IPS-20b (cell line): ENCODE measurements around the gene C22orf31.

Experiments
- H3K27ac ChIP-seq: one replicate; pipeline ENCODE4 v1.5.1; 2013; ENCODE audit warnings: low read length
- H3K27me3 ChIP-seq: 2 replicates; pipeline ENCODE4 v1.6.1; 2013; ENCODE audit warnings: mild to moderate bottlenecking, low read length, inconsistent platforms; ENCODE audit not compliant: insufficient read depth
- H3K36me3 ChIP-seq: 2 replicates; pipeline ENCODE4 v1.6.1; 2013; ENCODE audit warnings: low read depth, mild to moderate bottlenecking, inconsistent platforms, low read length, moderate library complexity; ENCODE audit not compliant: insufficient read depth
- H3K4me1 ChIP-seq: 2 replicates; pipeline ENCODE4 v1.6.1; 2013; ENCODE audit warnings: mild to moderate bottlenecking, control low read depth, inconsistent platforms, low read length, moderate library complexity; ENCODE audit not compliant: insufficient read depth
- H3K4me3 ChIP-seq: 2 replicates; pipeline ENCODE4 v1.5.1; 2013; ENCODE audit warnings: mild to moderate bottlenecking, low read length, inconsistent platforms
- H3K9ac ChIP-seq: 2 replicates; pipeline ENCODE4 v1.6.1; 2013; ENCODE audit warnings: low read depth, mild to moderate bottlenecking, inconsistent platforms, low read length, moderate library complexity
- H3K9me3 ChIP-seq: 2 replicates; pipeline ENCODE4 v1.6.1; 2013; ENCODE audit warnings: mild to moderate bottlenecking, low read depth, low read length, inconsistent platforms; ENCODE audit not compliant: insufficient read depth

Gene C22orf31

DNA sequence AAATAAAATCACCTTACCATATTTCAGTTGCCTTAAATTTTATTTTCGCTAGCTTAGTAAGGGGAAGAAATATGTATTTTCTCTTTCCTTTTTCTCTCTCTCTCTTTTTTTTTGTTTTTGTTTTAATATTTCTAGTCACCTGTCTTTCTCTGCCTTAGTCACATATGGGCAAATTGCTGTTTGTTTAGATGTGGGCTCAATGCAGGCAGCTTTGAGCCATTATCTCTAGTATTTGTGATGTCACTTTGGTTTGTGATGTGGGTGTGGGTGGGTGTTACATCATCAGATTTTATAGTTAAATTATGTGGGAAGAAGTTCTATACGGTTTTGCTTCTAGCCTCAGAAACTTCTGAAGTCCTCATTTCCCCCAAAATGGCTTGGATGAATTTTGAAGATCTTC, at the start of gene C22orf31:
Gene C22orf31, minus strand, starts transcription at position 59 of the 400 bp plus-strand sequence. Its CDS starts 39 bp downstream, at position 20.
- Histone ChIP-seq H3K36me3 (no peaks in the 10 kb centered on the region), H3K27ac (no peak within 1 kb of the TSS), H3K4me1 (peaks cover 3% of the 10 kb centered on the region; the same call in 1 of the 2 replicates), H3K27me3 (no peaks in the 10 kb centered on the region), H3K4me3 (no peak within 1 kb of the TSS), H3K9ac (no peak within 1 kb of the TSS), H3K9me3 (no peaks in the 10 kb centered on the region)

DNA sequence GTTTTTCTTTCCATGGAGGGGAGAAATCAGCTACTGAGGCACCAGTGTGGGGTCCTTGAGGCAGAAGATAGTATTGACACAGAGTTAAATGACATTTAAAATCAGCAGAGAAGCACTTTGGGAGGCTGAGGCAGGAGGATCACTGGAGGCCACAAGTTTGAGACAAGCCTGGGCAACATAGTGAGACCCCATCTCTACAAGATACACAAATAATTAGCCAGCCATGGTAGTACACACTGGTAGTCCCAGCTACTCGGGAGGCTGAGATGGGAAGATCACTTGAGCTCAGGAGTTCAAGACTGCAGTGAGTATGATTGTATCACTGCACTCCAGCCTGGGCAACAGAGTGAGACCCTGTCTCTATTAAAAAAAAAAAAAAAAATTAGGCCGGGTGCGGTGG, 49.3 kb upstream of the C22orf31 start:
- no peaks in the 10 kb centered on the region; the same call in 1 of the 2 replicates for H3K4me1 ChIP-seq
- no peaks in the 10 kb centered on the region for H3K27me3 ChIP-seq
- no peak overlapping the region for H3K9ac ChIP-seq
- no peak overlapping the region for H3K27ac ChIP-seq
- H3K9me3 ChIP-seq = no peaks in the 10 kb centered on the region
- no peak overlapping the region for H3K4me3 ChIP-seq
- no peaks in the 10 kb centered on the region for H3K36me3 ChIP-seq

DNA sequence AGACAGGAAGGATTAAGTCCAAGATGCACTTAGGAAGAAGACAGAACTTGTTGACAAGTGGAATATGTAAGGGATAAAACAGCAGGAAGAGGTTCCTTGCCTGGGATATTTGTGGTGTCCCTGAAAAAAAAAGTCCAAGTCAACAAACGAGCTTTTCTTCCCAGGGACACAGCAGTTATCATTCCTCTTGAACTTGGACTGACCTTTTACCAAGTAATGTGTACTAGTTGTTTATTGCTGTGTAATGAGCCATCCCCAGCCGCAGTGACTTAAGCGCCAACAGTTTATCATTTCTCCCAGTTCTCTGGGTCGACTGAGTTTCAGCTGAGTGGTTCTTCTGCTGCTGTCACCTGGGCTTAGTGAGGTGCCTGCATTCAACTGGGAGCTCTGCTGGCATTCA, 48.2 kb upstream of the C22orf31 start:
- Histone ChIP-seq H3K4me1 (no peaks in the 10 kb centered on the region; the same call in 1 of the 2 replicates), H3K9me3 (no peaks in the 10 kb centered on the region), H3K9ac (no peak overlapping the region), H3K27me3 (no peaks in the 10 kb centered on the region), H3K36me3 (no peaks in the 10 kb centered on the region), H3K4me3 (no peak overlapping the region), H3K27ac (no peak overlapping the region)

DNA sequence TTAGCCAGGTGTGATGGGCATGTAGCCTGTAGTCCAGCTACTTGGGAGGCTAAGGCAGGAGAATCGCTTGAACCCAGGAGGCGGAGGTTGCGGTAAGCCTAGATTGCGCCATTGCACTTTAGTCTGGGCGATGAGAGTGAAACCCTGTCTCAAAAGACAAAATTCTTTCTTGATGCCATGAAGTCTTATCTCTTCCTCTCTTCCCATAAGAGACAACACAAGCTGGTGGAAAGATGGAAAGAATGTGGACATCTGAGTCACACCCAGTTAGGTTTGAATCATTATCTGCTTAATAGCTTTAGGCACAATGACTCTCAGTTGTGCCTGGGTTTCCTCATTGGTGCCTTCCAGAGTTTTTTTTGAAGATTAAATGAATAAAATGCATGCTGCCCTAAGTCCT, 46.5 kb upstream of the C22orf31 start:
- H3K36me3 ChIP-seq = no peaks in the 10 kb centered on the region
- H3K9ac ChIP-seq = no peak overlapping the region
- peaks cover 6% of the 10 kb centered on the region; the same call in 1 of the 2 replicates for H3K4me1 ChIP-seq
- no peak overlapping the region for H3K4me3 ChIP-seq
- no peak overlapping the region for H3K27ac ChIP-seq
- H3K27me3 ChIP-seq = no peaks in the 10 kb centered on the region
- no peaks in the 10 kb centered on the region for H3K9me3 ChIP-seq

DNA sequence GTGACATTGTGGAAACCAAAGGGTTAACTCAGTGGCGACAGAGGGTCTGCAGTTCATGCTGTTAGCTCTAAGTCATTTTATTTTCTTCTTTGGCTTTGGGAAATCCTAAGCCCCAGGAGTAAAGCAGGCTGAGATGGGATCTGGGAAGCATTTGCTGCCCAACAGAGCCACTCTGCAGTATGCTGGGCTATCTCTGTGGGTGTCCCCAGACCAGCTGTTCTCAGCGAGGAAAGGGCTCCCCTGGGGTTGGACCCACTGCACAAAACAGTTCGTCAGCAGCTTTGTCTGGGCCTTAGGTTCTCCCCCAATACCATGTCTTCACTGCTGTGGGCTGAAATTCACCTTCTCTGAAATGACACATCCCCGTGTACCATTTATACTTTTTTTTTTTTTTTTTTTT, 45.2 kb upstream of the C22orf31 start:
- Histone ChIP-seq H3K27me3 (no peaks in the 10 kb centered on the region), H3K9ac (no peak overlapping the region), H3K36me3 (no peaks in the 10 kb centered on the region), H3K9me3 (no peaks in the 10 kb centered on the region), H3K4me3 (no peak overlapping the region), H3K4me1 (peaks cover 7% of the 10 kb centered on the region; the same call in 1 of the 2 replicates), H3K27ac (no peak overlapping the region)

DNA sequence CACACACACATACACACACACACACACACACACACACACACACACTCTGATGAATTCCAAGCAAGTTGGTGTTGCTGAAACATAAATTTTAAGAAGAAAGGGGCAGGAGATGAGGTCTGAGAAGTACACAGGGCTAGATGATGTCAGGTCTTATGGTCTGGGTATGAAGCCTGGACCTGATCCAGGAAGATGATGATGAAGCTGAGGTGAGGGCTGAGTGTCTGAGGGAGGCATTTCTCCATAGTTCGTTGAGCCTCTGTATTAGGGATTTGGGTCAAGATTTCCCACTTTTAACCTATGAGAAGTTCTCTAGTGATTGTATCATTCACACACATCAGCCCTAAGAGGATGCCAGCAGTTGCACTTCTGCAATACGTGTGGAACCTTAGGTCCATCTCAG, 43.8 kb upstream of the C22orf31 start:
- Histone ChIP-seq H3K4me3 (no peak overlapping the region), H3K27ac (no peak overlapping the region), H3K36me3 (no peaks in the 10 kb centered on the region), H3K9me3 (no peaks in the 10 kb centered on the region), H3K27me3 (no peaks in the 10 kb centered on the region), H3K9ac (no peak overlapping the region), H3K4me1 (peaks cover 7% of the 10 kb centered on the region; the same call in 1 of the 2 replicates)

DNA sequence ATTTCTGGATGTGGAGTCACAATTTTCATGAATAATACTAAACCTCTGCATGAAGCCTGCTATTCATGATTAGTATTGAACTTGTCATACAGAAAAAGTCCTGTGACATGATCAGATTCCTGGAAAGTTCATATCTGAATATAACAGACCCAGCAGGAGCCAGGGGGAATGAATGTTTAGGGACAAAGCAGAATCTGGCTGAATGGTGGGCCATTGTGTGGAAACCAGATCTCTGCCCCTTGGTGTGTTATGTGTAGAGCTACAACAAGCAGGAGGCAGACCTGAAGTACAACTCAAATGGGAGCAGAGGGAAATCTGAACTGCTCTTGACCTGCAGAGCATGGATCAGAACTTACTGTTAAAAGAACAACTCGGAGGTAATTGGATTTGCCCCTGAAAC, 41.5 kb upstream of the C22orf31 start:
- no peaks in the 10 kb centered on the region for H3K9me3 ChIP-seq
- no peaks in the 10 kb centered on the region for H3K27me3 ChIP-seq
- no peaks in the 10 kb centered on the region for H3K36me3 ChIP-seq
- no peak overlapping the region for H3K27ac ChIP-seq
- peaks cover 15% of the 10 kb centered on the region for H3K4me1 ChIP-seq
- no peak overlapping the region for H3K4me3 ChIP-seq
- H3K9ac ChIP-seq = no peak overlapping the region

DNA sequence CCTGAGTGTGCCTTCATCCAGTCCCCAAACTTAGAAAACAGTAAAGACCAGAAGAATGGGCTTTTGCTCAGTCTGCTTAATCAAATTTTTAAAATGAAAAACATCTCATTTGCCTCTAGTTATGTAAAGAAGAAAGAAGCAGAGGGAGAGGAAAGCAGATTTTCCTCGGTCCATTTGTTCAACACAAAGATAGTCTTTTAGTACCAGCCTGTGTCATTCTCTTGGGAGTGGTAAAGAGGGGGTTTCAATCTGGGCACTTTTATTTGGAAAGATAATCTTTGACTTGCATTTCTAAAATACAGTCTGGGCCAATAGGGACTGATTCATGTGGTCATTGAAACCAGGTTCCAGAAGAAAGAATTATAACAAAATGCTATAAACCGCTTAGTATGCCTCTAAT, 40.7 kb upstream of the C22orf31 start:
- H3K4me3 ChIP-seq = no peak overlapping the region
- H3K36me3 ChIP-seq = no peaks in the 10 kb centered on the region
- peaks cover 15% of the 10 kb centered on the region for H3K4me1 ChIP-seq
- H3K9me3 ChIP-seq = no peaks in the 10 kb centered on the region
- no peaks in the 10 kb centered on the region for H3K27me3 ChIP-seq
- no peak overlapping the region for H3K9ac ChIP-seq
- no peak overlapping the region for H3K27ac ChIP-seq

DNA sequence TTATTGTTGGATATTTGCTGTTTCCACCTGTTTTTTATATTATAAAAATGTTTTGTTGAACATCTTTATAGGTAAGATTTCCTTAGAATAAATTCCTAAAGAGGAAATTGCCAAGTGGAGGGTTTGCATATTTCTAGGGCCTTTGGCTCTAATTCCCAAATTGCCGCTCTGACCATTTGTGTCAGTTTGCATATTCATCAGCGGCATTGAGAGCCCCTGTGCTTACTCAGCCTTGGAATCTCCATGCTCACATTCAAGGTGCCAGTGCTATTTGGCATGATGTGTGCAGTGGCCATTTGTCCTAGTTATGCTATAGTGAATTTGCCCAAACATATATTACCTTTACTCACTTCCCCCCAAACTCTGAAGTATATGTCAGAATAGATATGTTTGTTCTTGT, 36.7 kb upstream of the C22orf31 start:
- Histone ChIP-seq H3K27me3 (no peaks in the 10 kb centered on the region), H3K4me3 (no peak overlapping the region), H3K36me3 (no peaks in the 10 kb centered on the region), H3K9me3 (no peaks in the 10 kb centered on the region), H3K9ac (no peak overlapping the region), H3K27ac (no peak overlapping the region), H3K4me1 (peaks cover 21% of the 10 kb centered on the region)

DNA sequence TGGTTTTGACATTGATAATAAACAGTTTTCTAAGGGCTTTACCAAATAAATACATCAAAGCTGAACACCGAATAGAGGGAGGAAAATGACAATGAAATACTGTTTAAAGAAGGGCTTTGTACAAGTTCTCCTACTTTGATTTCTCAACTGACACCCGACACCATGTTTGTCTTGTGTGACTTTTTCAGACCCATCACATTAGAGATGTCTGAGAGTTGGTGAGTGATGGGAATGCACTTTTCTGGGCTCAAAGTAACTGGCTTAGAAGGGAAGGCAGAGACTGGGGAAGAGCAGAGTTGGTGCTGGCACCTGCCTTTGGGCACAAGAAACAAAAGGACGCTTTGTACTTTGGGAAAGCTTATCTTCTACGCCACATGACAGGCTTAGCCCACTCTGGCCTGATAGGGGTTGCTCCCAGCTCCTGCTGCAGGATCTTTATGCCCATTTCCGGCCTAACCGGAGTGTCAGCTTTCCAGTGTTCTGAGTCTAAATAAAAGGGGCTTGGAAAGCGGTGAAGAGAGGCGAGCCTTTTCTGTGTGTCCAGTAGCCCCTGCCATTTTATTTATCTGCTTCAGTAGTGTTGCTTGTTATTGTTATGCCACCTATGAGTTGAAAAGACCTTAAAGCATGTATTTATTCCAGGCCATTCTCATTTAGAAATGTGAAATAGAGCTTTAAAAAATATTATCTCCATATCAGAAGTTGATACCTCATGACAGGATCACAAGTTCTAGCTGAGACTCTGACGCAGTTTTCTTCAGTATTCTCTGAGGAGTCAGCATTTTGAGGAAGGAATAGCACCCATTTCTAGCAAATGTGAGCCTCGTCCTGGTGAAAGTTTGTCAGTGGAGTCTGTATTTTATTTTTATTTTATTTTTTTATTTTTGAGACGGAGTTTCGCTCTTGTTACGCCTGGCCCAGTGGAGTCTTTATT, 35.4 kb upstream of the C22orf31 start:
- H3K4me1 ChIP-seq = peaks cover 18% of the 10 kb centered on the region

DNA sequence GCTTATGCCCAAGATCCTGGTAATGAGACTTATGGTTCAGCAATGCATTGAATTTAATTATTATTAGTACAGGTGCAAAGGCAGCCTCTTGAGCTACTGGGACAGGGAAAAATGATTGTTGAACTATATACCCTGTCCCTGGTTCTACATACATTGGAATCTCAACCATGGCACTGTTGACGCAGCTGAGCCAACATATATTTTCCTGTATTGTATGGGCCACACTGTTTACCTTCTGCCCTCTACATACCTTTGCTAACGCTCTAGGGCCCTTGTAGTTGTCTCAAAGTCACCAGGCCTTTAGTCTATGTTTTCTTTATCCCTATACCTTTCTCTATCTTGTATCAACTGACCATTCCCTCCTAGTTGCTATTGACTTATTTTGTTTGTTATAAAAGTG, 33.8 kb upstream of the C22orf31 start:
- no peaks in the 10 kb centered on the region for H3K9me3 ChIP-seq
- no peak overlapping the region for H3K9ac ChIP-seq
- H3K27ac ChIP-seq = no peak overlapping the region
- H3K4me1 ChIP-seq = peaks cover 18% of the 10 kb centered on the region
- no peaks in the 10 kb centered on the region for H3K36me3 ChIP-seq
- no peaks in the 10 kb centered on the region for H3K27me3 ChIP-seq
- no peak overlapping the region for H3K4me3 ChIP-seq

More for the DNA sequence above, 35.4 kb upstream of the C22orf31 start:
- no peak overlapping the region for H3K27ac ChIP-seq
- no peaks in the 10 kb centered on the region for H3K9me3 ChIP-seq
- H3K4me3 ChIP-seq = no peak overlapping the region
- no peak overlapping the region for H3K9ac ChIP-seq
- no peaks in the 10 kb centered on the region for H3K27me3 ChIP-seq
- H3K36me3 ChIP-seq = no peaks in the 10 kb centered on the region
